Mesenchymal stem cell (in vitro differentiated cells and primary cell): ENCODE results near the gene RNASE1. TPM values are rescaled to one million over a fixed set of nuclear protein-coding genes. Genes with fewer than 3 reads are reported as not detected.

Experiments
- DNase-seq: peaks from one replicate; pipeline ENCODE4 v3.0.0-alpha.2; 2013
- H2AFZ ChIP-seq: one replicate; pipeline ENCODE4 v1.6.1; 2013; ENCODE audit warnings: low read depth, mild to moderate bottlenecking, control low read depth, inconsistent platforms, low read length, moderate library complexity
- H2AK5ac ChIP-seq: 2 replicates; pipeline ENCODE4 v1.6.1; 2013; ENCODE audit warnings: low read length, moderate library complexity, mild to moderate bottlenecking, inconsistent platforms; ENCODE audit not compliant: severe bottlenecking
- H2BK120ac ChIP-seq: one replicate; pipeline ENCODE4 v1.6.1; 2013; ENCODE audit warnings: low read depth, mild to moderate bottlenecking, inconsistent platforms, low read length, moderate library complexity
- H2BK12ac ChIP-seq, 2 experiments: one replicate each; pipeline ENCODE4 v1.6.1; 2013; ENCODE audit warnings: inconsistent platforms in 2 of 2, low read length in 2 of 2, mild to moderate bottlenecking in 2 of 2, moderate library complexity in 2 of 2, control low read depth in 1 of 2
- H2BK15ac ChIP-seq: one replicate; pipeline ENCODE4 v1.6.1; 2013; ENCODE audit warnings: mild to moderate bottlenecking, low read depth, inconsistent platforms; ENCODE audit not compliant: poor library complexity, severe bottlenecking
- H2BK5ac ChIP-seq: 2 replicates; pipeline ENCODE4 v1.6.1; 2013; ENCODE audit warnings: low read depth, mild to moderate bottlenecking, low read length, control low read depth, inconsistent platforms; ENCODE audit not compliant: poor library complexity, severe bottlenecking
- H3K14ac ChIP-seq, 2 experiments: one replicate each; pipeline ENCODE4 v1.6.1; 2013; ENCODE audit warnings: inconsistent platforms in 2 of 2, low read length in 2 of 2, control low read depth in 1 of 2, mild to moderate bottlenecking in 1 of 2, moderate library complexity in 1 of 2
- H3K18ac ChIP-seq, 2 experiments: one replicate each; pipeline ENCODE4 v1.6.1; 2013; ENCODE audit warnings: inconsistent platforms in 2 of 2, low read length in 2 of 2, control low read depth in 1 of 2, low read depth in 1 of 2, mild to moderate bottlenecking in 1 of 2
- H3K23ac ChIP-seq, 2 experiments: one replicate each; pipeline ENCODE4 v1.6.1; 2013; ENCODE audit warnings: inconsistent platforms in 2 of 2, low read length in 2 of 2, mild to moderate bottlenecking in 2 of 2, moderate library complexity in 2 of 2, control low read depth in 1 of 2
- H3K27ac ChIP-seq: 2 replicates; pipeline ENCODE4 v1.5.1; 2013; ENCODE audit warnings: mild to moderate bottlenecking, moderate library complexity, low read length, control low read depth, inconsistent platforms; ENCODE audit not compliant: poor library complexity, severe bottlenecking
- H3K27me3 ChIP-seq, 2 experiments: 2 replicates each; pipeline versions ENCODE4 v1.6.1 to v1.7.0; 2013; ENCODE audit warnings: low read length in 2 of 2, mild to moderate bottlenecking in 2 of 2, moderate library complexity in 2 of 2, control low read depth in 1 of 2, inconsistent platforms in 1 of 2; ENCODE audit not compliant: control insufficient read depth in 1 of 2, insufficient read depth in 1 of 2
- H3K36me3 ChIP-seq, 2 experiments: 2 replicates each; pipeline versions ENCODE4 v1.6.1 to v1.7.0; 2013; ENCODE audit warnings: low read length in 2 of 2, control low read depth in 1 of 2, inconsistent platforms in 1 of 2, low read depth in 1 of 2, mild to moderate bottlenecking in 1 of 2; ENCODE audit not compliant: insufficient read depth in 2 of 2, control insufficient read depth in 1 of 2
- H3K4ac ChIP-seq, 2 experiments: one replicate each; pipeline ENCODE4 v1.6.1; 2013; ENCODE audit warnings: inconsistent platforms in 2 of 2, low read length in 2 of 2, mild to moderate bottlenecking in 2 of 2, moderate library complexity in 2 of 2, control low read depth in 1 of 2, low read depth in 1 of 2
- H3K4me1 ChIP-seq: 2 replicates; pipeline ENCODE4 v1.6.1; 2013; ENCODE audit warnings: low read depth, low read length, control low read depth; ENCODE audit not compliant: control insufficient read depth, insufficient read depth
- H3K4me2 ChIP-seq: 2 replicates; pipeline ENCODE4 v1.6.1; 2013; ENCODE audit warnings: low read length, mild to moderate bottlenecking, inconsistent platforms; ENCODE audit not compliant: poor library complexity, severe bottlenecking
- H3K4me3 ChIP-seq, 2 experiments: 2 replicates each; pipeline versions ENCODE4 v1.5.1 to v1.7.0; 2013; ENCODE audit warnings: low read length in 2 of 2, mild to moderate bottlenecking in 2 of 2, control low read depth in 1 of 2, low read depth in 1 of 2; ENCODE audit not compliant: insufficient read depth in 1 of 2
- H3K79me1 ChIP-seq: replicated peaks from 2 replicates; pipeline ENCODE4 v1.6.1; 2013; ENCODE audit warnings: mild to moderate bottlenecking, control low read depth, low read length, inconsistent platforms; ENCODE audit not compliant: poor library complexity, severe bottlenecking
- H3K9ac ChIP-seq: 2 replicates; pipeline ENCODE4 v1.7.0; 2013; ENCODE audit warnings: mild to moderate bottlenecking, low read length, moderate library complexity
- H3K9me3 ChIP-seq: 2 replicates; pipeline ENCODE4 v1.7.0; 2013; ENCODE audit warnings: mild to moderate bottlenecking, low read length; ENCODE audit not compliant: control insufficient read depth
- H4K8ac ChIP-seq: one replicate; pipeline ENCODE4 v1.6.1; 2013; ENCODE audit warnings: inconsistent platforms, mild to moderate bottlenecking, low read length, moderate library complexity
- H4K91ac ChIP-seq: one replicate; pipeline ENCODE4 v1.6.1; 2013; ENCODE audit warnings: mild to moderate bottlenecking, low read length, inconsistent platforms
- WGBS: methylation state at CpG from one replicate; pipeline ENCODE4 v1.1.7; 2013; ENCODE audit warnings: mixed read lengths; 5-methylcytosine and 5-hydroxymethylcytosine counted together
- polyA plus RNA-seq, 2 experiments: library from polyadenylated mRNA; stranded (reverse); fragments of 200-250 nt; gene quantifications; one replicate each; pipeline ENCODE4 v1.2.3, GENCODE V29; 2013

RNASE1 gene
- not detected for polyA plus RNA-seq (2013, experiment 1 of 2)
- polyA plus RNA-seq (2013, experiment 2 of 2), result not detected

- no peak within 1 kb of the TSS for H2BK15ac ChIP-seq
- no peak within 1 kb of the TSS for H2BK120ac ChIP-seq
- no peak within 1 kb of the TSS for H3K4me3 ChIP-seq
- no peaks in the 10 kb centered on the region for H3K4me1 ChIP-seq
- H3K4ac ChIP-seq, result no peak within 1 kb of the TSS
- no peak within 1 kb of the TSS for H4K91ac ChIP-seq
- H2BK12ac ChIP-seq, result no peak within 1 kb of the TSS
- H3K9me3 ChIP-seq, result no peaks in the 10 kb centered on the region
- H3K27me3 ChIP-seq, result peaks cover 5 to 51% of the 10 kb centered on the region in 2 experiments
- H3K18ac ChIP-seq, result no peak within 1 kb of the TSS
- no peaks in the 10 kb centered on the region for H3K79me1 ChIP-seq
- no peak within 1 kb of the TSS for H3K23ac ChIP-seq
- no peak within 1 kb of the TSS for H2BK5ac ChIP-seq
- no peak within 1 kb of the TSS for H4K8ac ChIP-seq
- H3K27ac ChIP-seq, result no peak within 1 kb of the TSS
- H3K9ac ChIP-seq, result no peak within 1 kb of the TSS
- H3K36me3 ChIP-seq, result no peaks in the 10 kb centered on the region
- no peak within 1 kb of the TSS for H2AK5ac ChIP-seq
- no peak within 1 kb of the TSS for H3K14ac ChIP-seq
- no peak within 1 kb of the TSS for H3K4me2 ChIP-seq
- no peak for DNase-seq
- 82% methylated on average over 11 of the region's 11 CpGs for WGBS
- no peak within 1 kb of the TSS for H2AFZ ChIP-seq
Measured at GRCh38 chr14:20802341-20803084, at the start of gene RNASE1. RNASE1 (minus strand) TSS chr14:20802844; CDS start chr14:20802068, 776 bp downstream.

- no peak overlapping the region for H3K18ac ChIP-seq
- WGBS, result 39% methylated on average over 4 of the region's 4 CpGs
- H3K9me3 ChIP-seq, result no peaks in the 10 kb centered on the region
- H2BK12ac ChIP-seq, result no peak overlapping the region
- H2AFZ ChIP-seq, result no peak overlapping the region
- H3K9ac ChIP-seq, result no peak overlapping the region
- no peak overlapping the region for H3K27ac ChIP-seq
- no peak overlapping the region for H2BK5ac ChIP-seq
- DNase-seq, result no peak
- H4K91ac ChIP-seq, result no peak overlapping the region
- H3K23ac ChIP-seq, result no peak overlapping the region
- no peak overlapping the region for H3K4me2 ChIP-seq
- no peak overlapping the region for H4K8ac ChIP-seq
- no peak overlapping the region for H2BK15ac ChIP-seq
- H3K4me3 ChIP-seq, result no peak overlapping the region
- no peak overlapping the region for H2BK120ac ChIP-seq
- H3K14ac ChIP-seq, result no peak overlapping the region
- no peaks in the 10 kb centered on the region for H3K36me3 ChIP-seq
- peaks cover 2% of the 10 kb centered on the region for H3K4me1 ChIP-seq
- H2AK5ac ChIP-seq, result no peak overlapping the region
- H3K4ac ChIP-seq, result no peak overlapping the region
- peaks cover 3 to 18% of the 10 kb centered on the region in 2 experiments for H3K27me3 ChIP-seq
- H3K79me1 ChIP-seq, result no peaks in the 10 kb centered on the region
Measured at GRCh38 chr14:20848955-20849570, 46.4 kb upstream of the RNASE1 start.

- Histone ChIP-seq H3K36me3 (no peaks in the 10 kb centered on the region), H2BK12ac (no peak overlapping the region), H3K79me1 (no peaks in the 10 kb centered on the region), H4K91ac (no peak overlapping the region), H3K27me3 (peaks cover 0 to 14% of the 10 kb centered on the region in 2 experiments), H2AK5ac (no peak overlapping the region), H3K4me3 (no peak overlapping the region), H3K14ac (no peak overlapping the region), H2BK5ac (no peak overlapping the region), H3K9me3 (no peaks in the 10 kb centered on the region), H3K27ac (no peak overlapping the region), H3K23ac (no peak overlapping the region), H4K8ac (no peak overlapping the region), H2AFZ (no peak overlapping the region), H3K4me2 (no peak overlapping the region), H2BK120ac (no peak overlapping the region), H3K9ac (no peak overlapping the region), H2BK15ac (no peak overlapping the region), H3K4me1 (peaks cover 2% of the 10 kb centered on the region), H3K18ac (no peak overlapping the region), H3K4ac (no peak overlapping the region)
- WGBS, result 68% methylated on average over 9 of the region's 9 CpGs
- no peak for DNase-seq
Measured at GRCh38 chr14:20848316-20848954, 45.8 kb upstream of the RNASE1 start.

DNA sequence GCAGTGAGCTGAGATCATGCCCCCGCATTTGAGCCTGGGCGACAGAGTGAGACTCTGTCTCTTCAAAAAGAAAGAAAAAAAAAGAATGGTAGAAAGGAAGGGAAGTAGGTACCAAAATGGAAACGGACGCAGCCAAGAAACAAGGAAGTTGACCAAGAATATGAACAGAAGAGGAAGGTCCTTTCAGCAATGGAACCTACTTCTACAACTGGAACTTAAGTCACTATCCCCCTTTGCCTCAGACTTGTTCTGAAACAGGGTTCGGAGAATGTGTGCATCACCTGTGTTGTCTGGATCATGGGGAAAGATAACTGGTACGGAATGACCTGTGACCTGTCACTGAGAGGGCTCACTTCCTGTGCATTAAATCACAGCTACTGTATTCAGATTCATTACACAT is 43.9 kb upstream of the RNASE1 start:
- Histone ChIP-seq H2BK5ac (no peak overlapping the region), H2BK12ac (no peak overlapping the region)

More for the DNA sequence above, 43.9 kb upstream of the RNASE1 start:
- no peak overlapping the region for H2AK5ac ChIP-seq
- no peak overlapping the region for H3K9ac ChIP-seq
- H4K91ac ChIP-seq, result no peak overlapping the region
- H4K8ac ChIP-seq, result no peak overlapping the region
- no peak overlapping the region for H3K18ac ChIP-seq
- peaks cover 2% of the 10 kb centered on the region for H3K4me1 ChIP-seq
- H2BK15ac ChIP-seq, result no peak overlapping the region
- no peak overlapping the region for H3K14ac ChIP-seq
- WGBS, result 97% methylated on average over 5 of the region's 6 CpGs
- H3K4me2 ChIP-seq, result no peak overlapping the region
- H3K4me3 ChIP-seq, result no peak overlapping the region
- no peaks in the 10 kb centered on the region for H3K36me3 ChIP-seq
- no peak overlapping the region for H3K23ac ChIP-seq
- H3K27me3 ChIP-seq, result peaks cover 0 to 3% of the 10 kb centered on the region in 2 experiments
- no peak overlapping the region for H3K27ac ChIP-seq
- H2BK120ac ChIP-seq, result no peak overlapping the region
- no peak overlapping the region for H2AFZ ChIP-seq
- no peak overlapping the region for H3K4ac ChIP-seq
- no peaks in the 10 kb centered on the region for H3K9me3 ChIP-seq
- DNase-seq, result no peak
- no peaks in the 10 kb centered on the region for H3K79me1 ChIP-seq
